T1000 (cell line): ENCODE data around the gene EBPL.
"Not testable (repeated sequence)": the region's sequence is repeated elsewhere in the genome, so short reads cannot be mapped to it uniquely, and the experiment has no call there.

Experiments used
- DNase-seq: peaks from one replicate; lab custom pipeline; 2025; ENCODE audit warnings: mixed read lengths; lab: John Stamatoyannopoulos, UW

EBPL gene

GRCh38 chr13:49690995-49691784, at the start of gene EBPL:
Gene EBPL (minus strand): TSS chr13:49691486. CDS start chr13:49691424, 62 bp downstream.
- DNase-seq: peak; percentile 30

DNA sequence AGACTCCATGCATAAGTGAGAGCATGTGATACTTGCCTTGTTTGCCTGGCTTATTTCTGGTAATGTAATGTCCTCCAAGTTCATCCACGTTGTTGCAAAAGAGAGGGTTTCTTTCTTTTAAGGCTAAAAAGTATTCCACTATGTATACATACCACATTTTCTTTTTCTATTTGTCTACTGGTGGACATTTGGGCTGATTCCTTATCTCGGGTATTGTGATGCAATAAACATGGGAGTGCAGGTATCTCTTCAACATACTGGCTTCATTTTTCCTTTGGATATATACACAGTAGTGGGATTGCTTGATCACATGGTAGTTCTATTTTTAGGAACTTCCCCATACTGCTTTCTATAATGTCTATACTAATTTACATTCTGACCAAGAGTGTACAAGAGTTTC, 49.6 kb upstream of the EBPL start:
- DNase-seq: no peak

DNA sequence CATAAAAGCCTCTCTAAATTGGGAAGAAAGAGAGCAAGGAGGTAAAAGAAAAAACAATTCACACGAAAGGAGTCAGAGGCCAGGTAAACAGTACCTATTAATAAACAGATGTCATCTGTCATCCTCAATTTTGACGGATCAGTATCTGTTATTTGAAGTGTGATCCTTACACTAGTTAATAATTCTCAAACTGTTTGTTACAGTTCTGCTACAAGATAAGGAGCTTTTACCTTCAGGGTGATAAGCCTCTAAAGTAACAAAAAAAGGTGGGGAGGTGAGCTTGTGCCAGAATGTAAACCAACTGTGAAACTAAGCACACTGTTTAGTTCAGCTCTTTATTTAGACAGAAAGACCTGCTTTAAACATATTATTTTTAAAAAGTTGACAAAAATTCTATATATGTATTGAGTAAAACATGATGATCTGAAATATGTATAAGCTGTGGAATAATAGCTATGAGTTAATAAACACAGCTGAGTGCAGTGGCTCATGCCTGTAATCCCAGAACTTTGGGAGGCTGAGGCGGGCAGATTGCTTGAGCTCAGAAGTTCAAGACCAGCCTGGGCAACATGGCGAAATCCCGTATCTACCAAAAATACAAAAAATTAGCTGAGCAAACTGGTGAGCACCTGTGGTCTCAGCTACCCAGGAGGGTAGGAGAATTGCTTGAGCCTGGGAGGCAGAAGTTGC, 48.4 kb upstream of the EBPL start:
- DNase-seq: no peak

GRCh38 chr13:49733181-49733951, 42.1 kb upstream of the EBPL start:
- DNase-seq: no peak

- no peak for DNase-seq
These were observed 40.5 kb upstream of the EBPL start for GRCh38 chr13:49731766-49732165.

GRCh38 chr13:49716615-49717014, 25.3 kb upstream of the EBPL start:
- no peak for DNase-seq

- DNase-seq: no peak
These were observed 23.5 kb upstream of the EBPL start for GRCh38 chr13:49714757-49715156.

DNA sequence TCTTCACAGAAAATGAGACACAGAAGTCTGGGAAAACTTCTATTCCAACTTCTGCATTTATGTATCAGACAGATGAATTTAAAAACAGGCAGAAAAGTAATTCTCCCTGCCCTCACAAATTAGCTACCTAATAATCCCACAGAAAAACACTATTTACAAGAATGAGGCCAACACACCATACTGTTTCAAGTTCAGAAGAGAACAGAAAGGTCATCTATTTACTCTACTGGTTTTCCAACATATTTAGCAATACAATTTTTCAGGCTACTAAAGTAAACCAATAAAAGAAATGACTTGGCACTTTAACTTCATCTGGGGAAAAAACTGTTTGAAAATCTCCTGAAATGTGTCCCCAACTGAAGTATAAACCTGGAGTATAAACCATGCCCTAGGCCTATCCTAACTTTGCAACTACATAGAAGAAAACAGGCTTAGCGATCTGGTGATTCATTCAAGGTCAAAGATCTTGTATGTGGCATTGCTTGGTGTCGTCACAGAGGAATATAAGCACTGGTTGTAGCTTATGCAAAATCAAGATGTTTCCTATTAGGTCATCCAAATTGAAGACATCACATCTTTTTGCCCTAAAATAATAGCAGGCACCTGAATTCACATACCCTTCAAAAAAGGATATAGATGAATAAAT, 20.1 kb upstream of the EBPL start:
- no peak for DNase-seq

- DNase-seq: not testable (repeated sequence)
These were observed 13.0 kb upstream of the EBPL start for GRCh38 chr13:49704264-49704663.

- no peak for DNase-seq
These were observed 10.2 kb upstream of the EBPL start for GRCh38 chr13:49701491-49701890.

DNA sequence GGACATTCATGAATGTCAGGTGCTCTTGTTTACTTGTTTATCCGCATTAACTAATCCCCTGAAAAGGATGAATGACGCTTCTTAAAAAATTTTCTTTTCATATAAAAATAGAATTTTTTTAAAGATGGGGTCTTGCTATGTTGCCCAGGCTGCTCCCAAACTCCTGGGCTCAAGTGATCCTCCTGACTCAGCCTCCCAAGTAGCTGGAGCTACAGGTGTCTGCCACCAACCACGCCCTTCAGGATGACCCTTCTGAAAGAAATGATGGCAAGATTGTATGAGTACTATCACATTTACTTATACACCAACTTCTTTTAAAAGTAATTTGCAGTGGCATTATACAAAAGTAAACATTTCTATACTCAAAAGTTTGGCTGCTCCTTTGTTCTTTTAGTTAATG, 6.2 kb upstream of the EBPL start:
- no peak for DNase-seq

DNA sequence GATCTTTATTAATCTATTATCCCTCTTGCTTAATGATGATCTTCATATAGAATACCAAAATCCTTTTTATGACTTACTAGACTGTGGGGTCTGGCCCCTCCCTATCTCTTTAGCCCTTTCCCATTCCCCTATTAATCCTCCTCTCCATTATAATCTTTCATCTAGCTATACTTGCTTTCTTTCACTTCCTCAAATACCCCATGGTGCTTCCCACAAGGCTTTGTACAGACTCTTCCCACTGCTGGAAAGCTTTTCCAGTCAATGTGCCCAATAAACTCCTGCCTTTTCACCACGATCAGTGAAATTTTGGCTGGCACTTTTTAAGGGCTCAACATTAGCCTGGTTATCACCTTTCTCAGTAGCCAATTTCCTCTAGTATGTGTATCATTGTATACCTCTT, 3.2 kb upstream of the EBPL start:
- DNase-seq: no peak

DNA sequence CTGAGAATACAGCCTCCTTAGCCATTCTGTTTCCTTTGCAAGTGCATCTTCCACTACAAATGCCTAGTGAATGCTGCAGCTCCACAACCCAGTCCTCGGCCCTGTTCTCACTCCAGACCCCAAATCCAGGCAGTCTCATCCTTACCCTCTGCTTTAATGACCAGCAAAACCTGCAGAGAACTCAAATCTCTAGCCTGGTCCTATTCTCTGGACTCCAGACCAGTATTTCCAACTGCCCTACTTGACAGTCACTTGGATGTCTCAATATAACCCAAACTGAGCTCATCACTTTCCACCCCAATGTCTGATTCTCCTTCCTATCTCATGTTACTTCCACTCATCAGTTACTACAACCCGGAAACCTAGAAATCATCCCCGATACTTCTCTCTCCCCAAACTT, 2.6 kb upstream of the EBPL start:
- no peak for DNase-seq

- DNase-seq: no peak
These were observed 2.0 kb upstream of the EBPL start for GRCh38 chr13:49693191-49693733.

GRCh38 chr13:49690133-49690994, 922 bp downstream of the EBPL start:
- DNase-seq: no peak

- no peak for DNase-seq
These were observed 7.8 kb downstream of the EBPL start for GRCh38 chr13:49683489-49683888.

DNA sequence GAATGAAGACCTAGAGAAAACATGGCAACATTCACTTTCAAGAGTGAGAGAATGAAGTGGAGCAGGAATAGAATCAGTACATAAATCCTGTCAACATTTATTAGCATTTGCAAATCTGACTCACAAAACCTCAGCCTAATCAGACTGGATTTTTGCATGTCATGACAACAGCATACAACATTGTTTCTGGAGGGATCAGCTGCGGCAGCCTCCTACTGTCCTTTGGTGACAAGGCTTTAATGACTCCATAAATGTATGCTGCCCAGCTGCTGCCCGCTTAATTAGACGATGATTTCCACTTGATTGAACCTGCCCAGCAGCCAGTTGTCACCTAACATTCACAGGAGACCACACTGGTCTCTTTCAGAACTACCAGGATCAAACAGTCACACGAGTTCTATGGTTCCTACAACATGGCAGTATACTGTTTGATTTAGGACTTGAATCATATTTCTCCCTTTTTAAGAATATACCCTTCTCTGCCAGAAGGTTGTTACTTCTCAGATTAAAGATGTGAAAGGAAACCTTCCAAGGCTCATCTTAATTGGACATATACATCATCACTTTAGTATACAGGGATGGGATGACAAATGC, 9.3 kb downstream of the EBPL start:
- no peak for DNase-seq

GRCh38 chr13:49679246-49679645, 12.0 kb downstream of the EBPL start:
- no peak for DNase-seq

DNA sequence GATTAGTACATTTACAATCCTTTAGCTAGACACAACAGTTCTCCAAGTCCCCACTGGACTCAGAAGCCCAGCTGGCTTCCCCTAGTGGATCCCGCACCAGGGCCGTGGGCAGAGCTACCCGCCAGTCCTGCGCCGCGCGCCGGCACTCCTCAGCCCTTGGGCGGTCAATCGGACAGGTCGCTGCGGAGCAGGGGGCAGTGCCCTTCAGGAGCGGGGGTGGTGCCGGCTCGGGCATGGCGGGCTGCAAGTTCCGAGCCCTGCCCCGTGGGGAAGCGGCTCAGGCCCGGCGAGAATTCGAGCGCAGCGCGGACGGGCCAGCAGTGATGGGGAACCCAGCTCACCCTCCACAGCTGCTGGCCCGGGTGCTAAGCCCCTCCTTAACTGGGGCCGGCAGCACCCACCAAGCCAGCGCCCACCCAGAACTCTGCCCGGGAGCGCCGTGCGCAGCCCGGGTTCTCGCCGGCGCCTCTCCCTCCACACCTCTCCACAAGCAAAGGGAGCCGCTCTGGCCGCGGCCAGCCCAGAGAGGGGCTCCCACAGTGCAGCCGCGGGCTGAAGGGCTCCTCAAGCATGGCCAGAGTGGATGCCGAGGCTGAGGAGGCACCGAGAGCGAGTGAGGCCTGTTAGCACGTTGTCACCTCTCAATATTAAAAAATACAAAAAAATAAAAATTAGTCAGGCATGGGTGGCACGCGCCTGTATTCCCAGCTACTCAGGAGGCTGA, 12.9 kb downstream of the EBPL start:
- no peak for DNase-seq
